WTC11 (cell line): ENCODE results near the gene KNOP1.

Experiments used
- CBFB ChIP-seq: sonication (generic); formaldehyde crosslinking; IDR thresholded peaks from 2 replicates; pipeline ENCODE4 v1.8.1; 2022; ENCODE audit warnings: mild to moderate bottlenecking, low read depth, missing genetic modification reagents
- CTCF ChIP-seq: fragments of 200-600 bp; IDR thresholded peaks from 2 replicates; pipeline ENCODE4 v1.8.0; 2022; ENCODE audit warnings: antibody characterized with exemption
- E2F4 ChIP-seq: sonication (generic); formaldehyde crosslinking; IDR thresholded peaks from 2 replicates; pipeline ENCODE4 v1.8.1; 2022; ENCODE audit warnings: low read depth, mild to moderate bottlenecking, moderate library complexity, missing genetic modification reagents, borderline replicate concordance
- ESRRA ChIP-seq: sonication (generic); formaldehyde crosslinking; IDR thresholded peaks from 2 replicates; pipeline ENCODE4 v1.8.1; 2022; ENCODE audit warnings: mild to moderate bottlenecking, missing genetic modification reagents, borderline replicate concordance
- HMGXB4 ChIP-seq: sonication (generic); formaldehyde crosslinking; IDR thresholded peaks from 2 replicates; pipeline ENCODE4 v1.8.1; 2023; ENCODE audit warnings: mild to moderate bottlenecking, moderate library complexity, missing genetic modification reagents
- MYBL2 ChIP-seq: sonication (generic); formaldehyde crosslinking; IDR thresholded peaks from 2 replicates; pipeline ENCODE4 v1.8.1; 2023; ENCODE audit warnings: mild to moderate bottlenecking, moderate library complexity, missing genetic modification reagents
- NFYB ChIP-seq: sonication (generic); formaldehyde crosslinking; conservative IDR thresholded peaks from 2 replicates; pipeline ENCODE4 v1.8.0; 2022; ENCODE audit warnings: low read depth, missing genetic modification reagents
- NR2C2 ChIP-seq: sonication (generic); formaldehyde crosslinking; IDR thresholded peaks from 2 replicates; pipeline ENCODE4 v1.8.0; 2022; ENCODE audit warnings: mild to moderate bottlenecking, missing genetic modification reagents
- SP1 ChIP-seq: sonication (generic); formaldehyde crosslinking; conservative IDR thresholded peaks from 2 replicates; pipeline ENCODE4 v1.8.1; 2022; ENCODE audit warnings: missing genetic modification reagents
- TCF7 ChIP-seq: sonication (generic); formaldehyde crosslinking; IDR thresholded peaks from 2 replicates; pipeline ENCODE4 v1.8.0; 2022; ENCODE audit warnings: mild to moderate bottlenecking, low read depth, missing genetic modification reagents, moderate library complexity
- ZNF121 ChIP-seq: sonication (generic); formaldehyde crosslinking; IDR thresholded peaks from 2 replicates; pipeline ENCODE4 v1.8.0; 2023; ENCODE audit warnings: missing genetic modification reagents
- ZNF416 ChIP-seq: fragments of 250-450 bp; sonication (Bioruptor Pico); IDR thresholded peaks from 2 replicates; pipeline ENCODE4 v1.9.0; 2021; ENCODE audit warnings: mild to moderate bottlenecking, inconsistent platforms

GRCh38 chr16:19707569-19708295 lies 10.3 kb downstream of the KNOP1 start:
- TF ChIP-seq NFYB (no peak), CTCF (no peak), TCF7 (no peak), ZNF416 (CRISPR knock-in tag) (no peak), MYBL2 (CRISPR knock-in tag) (no peak), NR2C2 (CRISPR knock-in tag) (no peak), CBFB (CRISPR knock-in tag) (no peak), ZNF121 (CRISPR knock-in tag) (no peak), E2F4 (CRISPR knock-in tag) (no peak), SP1 (CRISPR knock-in tag) (no peak), ESRRA (CRISPR knock-in tag) (no peak), HMGXB4 (CRISPR knock-in tag) (no peak)
